GM23338 (cell line): ENCODE data around the gene MBD5.

ENCODE experiments used
- CTCF ChIP-seq, 2 experiments: fragments of 200-600 bp in 1 of 2; sonication (generic) in 1 of 2; conservative IDR thresholded peaks; 2 replicates each; pipeline versions ENCODE4 v1.5.1 to v1.6.1; 2016 to 2017; ENCODE audit warnings: antibody characterized with exemption in 2 of 2, low read depth in 2 of 2, mild to moderate bottlenecking in 2 of 2, moderate library complexity in 1 of 2
- EZH2 ChIP-seq: fragments of 200-600 bp; sonication (generic); IDR thresholded peaks from one replicate; pipeline ENCODE4 v1.8.0; 2017; ENCODE audit warnings: antibody characterized with exemption, mild to moderate bottlenecking, low read depth; ENCODE audit not compliant: unreplicated experiment
- POLR2AphosphoS5 ChIP-seq: IDR thresholded peaks from 2 replicates; pipeline ENCODE4 v1.6.1; 2016; ENCODE audit warnings: antibody characterized with exemption, low read depth
- REST ChIP-seq: IDR thresholded peaks from one replicate; pipeline ENCODE4 v1.6.1; 2018; ENCODE audit warnings: antibody characterized with exemption; ENCODE audit not compliant: unreplicated experiment

- TF ChIP-seq REST (no peak), POLR2AphosphoS5 (no peak), CTCF (conservative IDR thresholded peaks at IDR 0.05; ENCODE audit: low read depth in 2 of 2) (no peak), EZH2 (no peak)
These were observed 539.6 kb downstream of the MBD5 start for GRCh38 chr2:148560496-148560895.
